SK-N-MC (cell line): ENCODE data around the gene CYB561.

Source experiments
- EZH2 ChIP-seq: fragments of 200-600 bp; sonication (generic); IDR thresholded peaks from one replicate; pipeline ENCODE4 v1.6.1; 2017; ENCODE audit warnings: antibody characterized with exemption
- POLR2AphosphoS5 ChIP-seq: IDR thresholded peaks from 2 replicates; pipeline ENCODE4 v1.6.1; 2012; ENCODE audit warnings: mild to moderate bottlenecking, low read depth, low read length, borderline replicate concordance

DNA sequence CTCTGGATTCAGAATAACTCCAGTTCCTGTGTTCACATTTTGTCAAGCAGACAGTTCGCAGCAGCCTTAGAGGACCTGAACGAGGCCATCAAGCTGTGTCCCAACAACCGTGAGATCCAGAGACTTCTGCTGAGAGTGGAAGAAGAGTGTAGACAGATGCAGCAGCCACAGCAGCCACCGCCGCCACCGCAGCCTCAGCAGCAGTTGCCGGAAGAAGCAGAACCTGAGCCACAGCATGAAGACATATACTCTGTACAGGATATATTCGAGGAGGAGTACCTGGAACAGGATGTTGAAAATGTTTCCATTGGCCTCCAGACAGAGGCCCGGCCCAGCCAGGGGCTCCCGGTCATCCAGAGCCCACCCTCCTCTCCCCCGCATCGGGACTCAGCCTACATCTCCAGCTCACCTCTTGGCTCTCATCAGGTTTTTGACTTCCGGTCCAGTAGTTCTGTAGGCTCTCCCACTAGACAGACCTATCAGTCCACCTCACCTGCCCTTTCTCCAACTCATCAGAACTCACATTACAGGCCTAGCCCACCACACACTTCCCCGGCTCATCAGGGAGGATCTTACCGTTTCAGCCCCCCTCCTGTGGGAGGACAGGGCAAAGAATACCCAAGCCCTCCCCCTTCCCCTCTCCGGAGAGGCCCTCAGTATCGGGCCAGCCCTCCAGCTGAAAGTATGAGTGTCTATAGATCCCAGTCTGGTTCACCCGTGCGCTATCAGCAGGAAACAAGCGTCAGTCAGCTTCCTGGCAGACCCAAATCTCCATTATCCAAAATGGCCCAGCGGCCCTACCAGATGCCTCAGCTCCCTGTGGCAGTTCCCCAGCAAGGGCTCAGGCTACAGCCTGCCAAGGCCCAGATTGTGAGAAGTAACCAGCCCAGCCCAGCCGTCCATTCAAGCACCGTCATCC, 25.9 kb downstream of the CYB561 start:
- no peak for TF ChIP-seq POLR2AphosphoS5
- TF ChIP-seq EZH2, result no peak
